Heart right ventricle (tissue), 16 donors: ENCODE data around the gene FYN. TPM values are rescaled to one million over a fixed set of nuclear protein-coding genes. Genes with fewer than 3 reads are reported as not detected.

Source experiments
- ATAC-seq, 8 donors: fragments of 200-7000 bp; cut with Tn5 transposase; one replicate each; pipeline ENCODE4 v1.9.1; 2020; ENCODE audit warnings: mild to moderate bottlenecking in 8 of 8, moderate library complexity in 8 of 8, moderate number of reproducible peaks in 1 of 8
- DNase-seq, 2 donors: peaks; one replicate each; pipeline ENCODE4 v3.0.0-alpha.2; 2020
- H3K27ac ChIP-seq, 10 donors: fragments of 200-600 bp; sonication (generic) in 2 of 10; one replicate each; pipeline versions ENCODE4 v1.5.0 to v1.8.0; 2020 to 2022; ENCODE audit warnings: mild to moderate bottlenecking in 3 of 10
- H3K27me3 ChIP-seq, 7 donors: fragments of 200-600 bp; one replicate each; pipeline ENCODE4 v1.8.0; 2021 to 2022; ENCODE audit warnings: mild to moderate bottlenecking in 2 of 7
- H3K36me3 ChIP-seq, 9 donors: fragments of 200-600 bp; sonication (generic) in 1 of 9; one replicate each; pipeline versions ENCODE4 v1.5.0 to v1.8.0; 2020 to 2022; ENCODE audit warnings: mild to moderate bottlenecking in 2 of 9
- H3K4me1 ChIP-seq, 9 donors: fragments of 200-600 bp; sonication (generic) in 1 of 9; one replicate each; pipeline versions ENCODE4 v1.5.0 to v1.8.0; 2020 to 2022; ENCODE audit warnings: mild to moderate bottlenecking in 4 of 9
- H3K4me3 ChIP-seq, 10 donors: fragments of 200-600 bp; sonication (generic) in 2 of 10; one replicate each; pipeline versions ENCODE4 v1.5.0 to v1.8.0; 2020 to 2022; ENCODE audit warnings: mild to moderate bottlenecking in 7 of 10, moderate library complexity in 2 of 10
- H3K9me3 ChIP-seq, 11 donors: fragments of 200-600 bp in 10 of 11; sonication (generic) in 2 of 11; one replicate each; pipeline versions ENCODE4 v1.5.0 to v1.8.0; 2013 to 2022; ENCODE audit warnings: mild to moderate bottlenecking in 2 of 11, control low read depth in 1 of 11, moderate library complexity in 1 of 11
- WGBS, 2 donors: extraction: QIAGEN DNeasy Blood & Tissue Kit; methylation state at CpG; one replicate each; pipeline ENCODE4 v1.1.7; 2013; ENCODE audit warnings: inconsistent platforms in 1 of 2; 5-methylcytosine and 5-hydroxymethylcytosine counted together
- intact Hi-C, 10 donors: fragments of 100-400 bp; cut with DNase I; formaldehyde crosslinking; loops; one replicate each; pipeline versions ENCODE4 v1.11.1 to v1.14.2; 2022
- polyA plus RNA-seq, 2 donors: library from polyadenylated mRNA; stranded (reverse); fragments of 200-250 nt; gene quantifications; one replicate each; pipeline ENCODE4 v1.2.3, GENCODE V29; 2013
- total RNA-seq, 10 donors: library from RNA; stranded (reverse); fragmentation: NEBNext Ultra II Directional in 3 of 10; extraction: Animal tissue kit (Norgen Biotek cat#: 25700) in 3 of 10; gene quantifications; one replicate each; pipeline versions ENCODE4 v1.2.1 to v1.2.4, GENCODE V29; 2021 to 2023
- TF ChIP-seq, protein P1 (sequence below), 9 donors: fragments of 200-600 bp; sonication (generic) in 2 of 9; IDR thresholded peaks; one replicate each; pipeline versions ENCODE4 v1.5.0 to v1.8.0; 2021 to 2022; ENCODE audit warnings: antibody characterized with exemption in 9 of 9, mild to moderate bottlenecking in 5 of 9, moderate library complexity in 1 of 9
- donor health status: Arrhythmogenic right ventricular cardiomyopathy.
- donor health status: ischemic (EF 13 %, LVEDD 7.1; RV severe dilation, severe dysfunction).
- donor health status: healthy with polysubstance abuse.
- donor health status: DM: no; HTN: yes; CAD: no.
- donor health status: DM: no; HTN: no; CAD: no.
- donor health status: ischemic (EF 25% LVEDD 6.9; RV normal size, moderate dysfunction).
- donor health status: ischemic (EF 25% LVEDD 5.7; RV mildly dilated, moderate dysfunction).
- donor health status: healthy.
- donor health status: DM: yes; HTN: yes; CAD: no.
- donor health status: Ischemic cardiomyopathy.
- donor health status: ischemic (EF 35%, LVEDD 5.7; RV mildly dilated, moderate dysfunction).
- donor health status: nonischemic (EF 11% LVEDD 7.7; RV severe dilation, severe dysfunction).
- donor health status: DM: yes; HTN: yes; CAD: no.
- donor health status: PGD.
- donor health status: ischemic (EF 29% LVEDD 5.4; RV normal size, mild dysfunction).
- donor health status: nonischemic (EF 23%, LVEDD 6.1; RV moderate dilation, normal function).

FYN gene
- total and polyA plus RNA-seq, 12 donors: 19.1 to 58.1 (median 42.2) TPM

DNA sequence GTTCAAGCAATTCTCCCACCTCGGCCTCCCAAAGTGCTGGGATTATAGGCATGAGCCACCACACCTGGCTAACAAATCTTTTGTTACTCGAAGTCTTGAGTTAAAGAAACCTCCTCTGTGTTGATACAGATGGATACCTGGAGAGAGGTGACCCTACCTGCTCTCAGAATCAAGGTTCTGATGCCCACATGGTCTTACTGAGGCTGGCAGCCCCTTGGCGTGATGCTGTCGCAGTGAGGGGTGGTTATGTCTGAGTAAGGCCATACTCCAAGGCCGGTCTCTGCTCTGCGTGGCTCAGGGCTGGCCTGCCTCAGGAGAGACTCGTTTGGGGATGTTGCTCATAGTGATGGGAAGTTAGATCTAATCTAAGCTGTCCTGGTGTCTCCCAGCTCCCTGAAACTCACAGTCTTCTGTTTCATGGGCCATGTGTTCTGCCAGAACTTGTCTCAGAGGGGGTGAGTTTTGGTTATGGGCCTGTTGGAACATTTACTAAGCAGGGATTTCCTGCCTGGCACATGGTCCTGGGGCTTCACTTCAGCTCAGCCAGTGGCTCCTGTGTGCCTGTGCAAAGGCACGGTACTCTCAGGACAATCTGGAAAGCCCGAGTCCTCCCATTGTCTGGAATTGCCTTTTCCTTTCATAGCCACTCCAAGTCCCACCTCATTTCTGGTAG lies 250.1 kb downstream of the FYN start:
- peaks cover 0 to 48% (median 15%) of the 10 kb centered on the region in 9 donors for H3K4me1 ChIP-seq
- H3K27ac ChIP-seq: peak overlapping the region in 1 of 10 donors; percentile 50
- no peaks in the 10 kb centered on the region for H3K36me3 ChIP-seq
- TF ChIP-seq, protein P1, sequence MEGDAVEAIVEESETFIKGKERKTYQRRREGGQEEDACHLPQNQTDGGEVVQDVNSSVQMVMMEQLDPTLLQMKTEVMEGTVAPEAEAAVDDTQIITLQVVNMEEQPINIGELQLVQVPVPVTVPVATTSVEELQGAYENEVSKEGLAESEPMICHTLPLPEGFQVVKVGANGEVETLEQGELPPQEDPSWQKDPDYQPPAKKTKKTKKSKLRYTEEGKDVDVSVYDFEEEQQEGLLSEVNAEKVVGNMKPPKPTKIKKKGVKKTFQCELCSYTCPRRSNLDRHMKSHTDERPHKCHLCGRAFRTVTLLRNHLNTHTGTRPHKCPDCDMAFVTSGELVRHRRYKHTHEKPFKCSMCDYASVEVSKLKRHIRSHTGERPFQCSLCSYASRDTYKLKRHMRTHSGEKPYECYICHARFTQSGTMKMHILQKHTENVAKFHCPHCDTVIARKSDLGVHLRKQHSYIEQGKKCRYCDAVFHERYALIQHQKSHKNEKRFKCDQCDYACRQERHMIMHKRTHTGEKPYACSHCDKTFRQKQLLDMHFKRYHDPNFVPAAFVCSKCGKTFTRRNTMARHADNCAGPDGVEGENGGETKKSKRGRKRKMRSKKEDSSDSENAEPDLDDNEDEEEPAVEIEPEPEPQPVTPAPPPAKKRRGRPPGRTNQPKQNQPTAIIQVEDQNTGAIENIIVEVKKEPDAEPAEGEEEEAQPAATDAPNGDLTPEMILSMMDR (IDR thresholded peaks at IDR 0.05): no peak
- no peaks in the 10 kb centered on the region for H3K27me3 ChIP-seq
- no peaks in the 10 kb centered on the region for H3K9me3 ChIP-seq
- DNase-seq (no peak), ATAC-seq (peak in 3 of 8 donors; percentile 12 to 35 (median 18))
- no peak overlapping the region for H3K4me3 ChIP-seq
- WGBS, 2 donors: 80% methylated on average over 9 of the region's 9 CpGs
- intact Hi-C loops: no loop called here

DNA sequence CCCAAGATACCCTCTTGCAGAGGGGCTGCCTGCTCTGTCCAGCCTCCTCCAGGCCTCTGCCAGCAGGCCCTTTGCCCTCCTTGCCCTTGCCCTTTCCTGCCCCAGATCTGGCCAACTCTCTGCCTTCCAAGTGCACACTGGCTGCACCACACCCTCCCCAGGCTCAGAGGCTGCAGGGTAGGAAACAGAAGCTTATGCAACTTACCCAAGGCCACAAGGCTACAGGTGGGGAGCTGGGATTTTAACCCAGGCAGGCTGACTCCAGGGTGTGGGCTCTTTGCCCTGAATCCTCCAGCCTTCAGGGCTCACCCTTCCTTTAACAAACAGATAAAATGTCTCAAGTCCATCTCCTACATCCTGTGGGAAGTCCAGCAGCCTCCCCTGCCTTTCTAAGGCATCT lies 253.1 kb downstream of the FYN start:
- no peak overlapping the region for H3K4me3 ChIP-seq
- ATAC-seq (peak in 5 of 8 donors; percentile 46 to 61 (median 50)), DNase-seq (no peak)
- no peaks in the 10 kb centered on the region for H3K27me3 ChIP-seq
- H3K36me3 ChIP-seq: no peaks in the 10 kb centered on the region
- H3K9me3 ChIP-seq: no peaks in the 10 kb centered on the region
- TF ChIP-seq, protein P1 (IDR thresholded peaks at IDR 0.05): no peak
- intact Hi-C loops: no loop called here
- H3K27ac ChIP-seq: no peak overlapping the region
- H3K4me1 ChIP-seq: peaks cover 0 to 19% (median 3%) of the 10 kb centered on the region in 9 donors

DNA sequence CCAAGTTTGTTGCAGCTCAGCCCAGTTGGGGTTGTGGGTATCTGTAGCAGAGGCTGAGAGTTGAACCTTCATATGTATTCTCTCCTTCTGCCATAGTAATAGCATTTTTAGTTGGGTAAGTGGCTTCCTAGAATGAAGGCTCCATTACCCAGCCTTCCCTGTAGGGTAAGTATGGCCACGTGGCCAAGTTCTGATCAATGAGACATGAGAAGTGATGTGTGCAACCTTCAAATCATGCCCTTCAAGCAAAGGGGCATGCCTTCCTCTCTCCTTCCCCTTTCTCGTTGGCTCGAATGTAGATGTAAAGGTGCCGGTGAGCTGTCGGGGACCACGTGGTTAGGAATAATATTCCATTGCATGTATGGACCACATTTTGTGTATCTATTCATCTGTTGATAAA lies 254.8 kb downstream of the FYN start:
- DNase-seq (no peak), ATAC-seq (no peak)
- no peaks in the 10 kb centered on the region for H3K36me3 ChIP-seq
- TF ChIP-seq, protein P1 (IDR thresholded peaks at IDR 0.05): no peak
- H3K27me3 ChIP-seq: no peaks in the 10 kb centered on the region
- H3K27ac ChIP-seq: no peak overlapping the region
- H3K4me1 ChIP-seq: peaks cover 0 to 26% (median 3%) of the 10 kb centered on the region in 9 donors
- intact Hi-C loops: no loop called here
- 94 to 96% methylated on average over 6 of the region's 6 CpGs for WGBS, 2 donors
- no peak overlapping the region for H3K4me3 ChIP-seq
- no peaks in the 10 kb centered on the region for H3K9me3 ChIP-seq

DNA sequence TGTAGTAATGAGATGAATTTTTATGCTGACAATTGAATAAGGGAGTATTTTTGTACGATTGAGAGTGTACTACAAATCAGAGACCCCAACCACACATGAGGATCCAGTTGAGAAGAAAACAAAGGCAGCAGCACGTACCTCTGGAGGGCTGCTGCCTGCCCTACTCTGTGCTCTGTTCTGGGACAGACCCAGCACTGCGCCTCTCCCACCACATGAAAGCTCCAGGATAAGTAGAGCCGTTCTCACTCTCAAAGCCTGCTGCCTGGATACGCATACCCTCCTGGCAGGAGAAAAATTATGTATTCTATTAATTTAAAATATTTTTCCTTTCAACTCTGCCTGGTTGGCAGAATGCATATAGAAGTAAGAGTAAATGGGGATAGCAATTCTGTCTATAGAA lies 256.1 kb downstream of the FYN start:
- WGBS, 2 donors: 89 to 94% methylated on average over 5 of the region's 5 CpGs
- Histone ChIP-seq H3K4me3 (no peak overlapping the region), H3K9me3 (peaks cover 0 to 4% (median 0%) of the 10 kb centered on the region in 11 donors), H3K27ac (no peak overlapping the region), H3K4me1 (peaks cover 0 to 22% (median 3%) of the 10 kb centered on the region in 9 donors), H3K36me3 (no peaks in the 10 kb centered on the region), H3K27me3 (no peaks in the 10 kb centered on the region)
- ATAC-seq (no peak), DNase-seq (no peak)
- TF ChIP-seq, protein P1 (IDR thresholded peaks at IDR 0.05): no peak
- intact Hi-C loops: no loop called here
